GM12891 (cell line): ENCODE results near the gene RNF144A.

Experiments used
- POLR2A ChIP-seq: IDR thresholded peaks from 2 replicates; pipeline ENCODE4 v1.6.1; 2011; ENCODE audit warnings: low read depth, low read length, control low read depth
- TAF1 ChIP-seq: IDR thresholded peaks from 2 replicates; pipeline ENCODE4 v1.6.1; 2011; ENCODE audit warnings: low read depth, low read length, control low read depth

DNA sequence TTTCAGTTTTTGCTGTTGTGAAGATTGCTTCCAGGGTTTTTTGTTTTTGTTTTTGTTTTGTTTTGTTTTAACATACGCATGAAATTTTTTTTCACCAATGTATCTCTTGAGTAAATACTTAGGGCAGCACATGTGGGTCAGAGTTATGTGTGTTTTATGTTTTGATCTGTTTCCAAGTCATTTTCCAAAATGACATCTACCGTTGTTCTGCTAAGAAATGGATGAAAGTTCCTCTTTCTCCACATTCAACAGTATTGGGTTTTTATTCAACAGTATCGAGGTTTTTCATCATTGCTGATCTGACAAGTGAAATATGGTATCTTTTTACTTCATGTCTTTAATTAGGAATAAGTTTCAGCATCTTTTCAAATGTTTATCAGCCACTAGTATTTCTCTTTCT lies 16.7 kb downstream of the RNF144A start:
- TF ChIP-seq POLR2A = no peak
- TF ChIP-seq TAF1 = no peak
